Measurements from ENCODE around the gene MPP2.
"Not testable (repeated sequence)": the region's sequence is repeated elsewhere in the genome, so short reads cannot be mapped to it uniquely, and the experiment has no call there.

Gene MPP2

GRCh38 chr17:43844241-43844640 lies 63.1 kb downstream of the MPP2 start:
- no peak for FAIRE-seq

GRCh38 chr17:43842975-43843325 lies 64.4 kb downstream of the MPP2 start:
- FAIRE-seq = no peak

- FAIRE-seq = not testable (repeated sequence)
Measured at GRCh38 chr17:43842091-43842974, 65.0 kb downstream of the MPP2 start.

- no peak for FAIRE-seq
Measured at GRCh38 chr17:43841282-43841681, 66.1 kb downstream of the MPP2 start.

GRCh38 chr17:43840814-43841213 lies 66.5 kb downstream of the MPP2 start:
- FAIRE-seq = no peak

- no peak for FAIRE-seq
Measured at GRCh38 chr17:43839670-43840108, 67.6 kb downstream of the MPP2 start.

- FAIRE-seq = no peak
Measured at GRCh38 chr17:43834106-43834505, 73.2 kb downstream of the MPP2 start.

GRCh38 chr17:43832976-43833829 lies 74.1 kb downstream of the MPP2 start, which contains the start of gene MPP3:
TSS of gene MPP3 (minus strand) at chr17:43833146. CDS start at chr17:43831906, 1,240 bp downstream.
- FAIRE-seq = no peak

- FAIRE-seq = no peak
Measured at GRCh38 chr17:43832168-43832975, 75.0 kb downstream of the MPP2 start.

GRCh38 chr17:43831633-43832032 lies 75.7 kb downstream of the MPP2 start:
- FAIRE-seq = no peak

GRCh38 chr17:43830510-43831140 lies 76.7 kb downstream of the MPP2 start:
- no peak for FAIRE-seq

GRCh38 chr17:43829738-43830137 lies 77.6 kb downstream of the MPP2 start:
- FAIRE-seq = no peak

GRCh38 chr17:43827596-43827995 lies 79.7 kb downstream of the MPP2 start:
- FAIRE-seq = no peak

GRCh38 chr17:43826206-43826605 lies 81.1 kb downstream of the MPP2 start:
- no peak for FAIRE-seq

- FAIRE-seq = no peak
Measured at GRCh38 chr17:43825567-43825966, 81.8 kb downstream of the MPP2 start.

Data from TTC549 (cell line).